Measurements from ENCODE around the gene STX5.
A peak's percentile ranks its signal among the peaks of the same experiment; 100 is the strongest.
"Not testable (repeated sequence)": the region's sequence is repeated elsewhere in the genome, so short reads cannot be mapped to it uniquely, and the experiment has no call there.

The STX5 gene

DNA sequence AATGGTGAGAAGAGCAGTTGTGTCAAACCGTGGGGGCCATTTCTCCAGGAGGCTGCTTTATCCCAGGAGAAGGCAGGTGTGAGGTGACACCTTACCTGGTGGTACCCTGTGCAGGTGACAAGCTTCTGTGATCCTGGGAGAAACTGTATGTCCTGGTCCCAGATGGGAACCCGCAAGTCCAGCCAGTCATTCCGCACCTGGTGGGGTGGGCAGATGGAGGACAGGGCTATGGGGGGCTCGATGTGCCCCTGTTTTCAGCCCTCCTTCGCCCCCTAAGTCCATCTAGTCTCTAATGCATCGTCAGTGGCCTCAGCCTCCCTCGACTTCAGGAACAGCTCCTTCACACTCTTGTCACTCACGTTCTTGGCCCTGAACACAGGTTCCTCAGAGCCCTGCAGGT lies 3.5 kb upstream of the STX5 start:
- no peak for DNase-seq (ENCODE audit: low read depth in 2 of 2)
- TF ChIP-seq, protein P1, sequence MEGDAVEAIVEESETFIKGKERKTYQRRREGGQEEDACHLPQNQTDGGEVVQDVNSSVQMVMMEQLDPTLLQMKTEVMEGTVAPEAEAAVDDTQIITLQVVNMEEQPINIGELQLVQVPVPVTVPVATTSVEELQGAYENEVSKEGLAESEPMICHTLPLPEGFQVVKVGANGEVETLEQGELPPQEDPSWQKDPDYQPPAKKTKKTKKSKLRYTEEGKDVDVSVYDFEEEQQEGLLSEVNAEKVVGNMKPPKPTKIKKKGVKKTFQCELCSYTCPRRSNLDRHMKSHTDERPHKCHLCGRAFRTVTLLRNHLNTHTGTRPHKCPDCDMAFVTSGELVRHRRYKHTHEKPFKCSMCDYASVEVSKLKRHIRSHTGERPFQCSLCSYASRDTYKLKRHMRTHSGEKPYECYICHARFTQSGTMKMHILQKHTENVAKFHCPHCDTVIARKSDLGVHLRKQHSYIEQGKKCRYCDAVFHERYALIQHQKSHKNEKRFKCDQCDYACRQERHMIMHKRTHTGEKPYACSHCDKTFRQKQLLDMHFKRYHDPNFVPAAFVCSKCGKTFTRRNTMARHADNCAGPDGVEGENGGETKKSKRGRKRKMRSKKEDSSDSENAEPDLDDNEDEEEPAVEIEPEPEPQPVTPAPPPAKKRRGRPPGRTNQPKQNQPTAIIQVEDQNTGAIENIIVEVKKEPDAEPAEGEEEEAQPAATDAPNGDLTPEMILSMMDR (IDR thresholded peaks at IDR 0.05; ENCODE audit: low read depth, low read length) = no peak

GRCh38 chr11:62832336-62833234 lies 734 bp upstream of the STX5 start, which contains the start of gene TEX54:
Gene TEX54, minus strand, starts transcription at chr11:62832841.
- TF ChIP-seq, protein P1 (IDR thresholded peaks at IDR 0.05; ENCODE audit: low read depth, low read length) = no peak
- H3K4me3 ChIP-seq (replicated peaks in 1 of 2; ENCODE audit: low read depth in 2 of 2, low read length in 2 of 2) = peak within 1 kb of the TSS; percentile 85 to 90
- no peak for DNase-seq (ENCODE audit: low read depth in 2 of 2)

More for the DNA sequence above, 3.5 kb upstream of the STX5 start:
- no peak overlapping the region for H3K4me3 ChIP-seq (replicated peaks in 1 of 2; ENCODE audit: low read depth in 2 of 2, low read length in 2 of 2)

- peak overlapping the region; percentile 85 to 90 for H3K4me3 ChIP-seq (replicated peaks in 1 of 2; ENCODE audit: low read depth in 2 of 2, low read length in 2 of 2)
- DNase-seq (ENCODE audit: low read depth in 2 of 2) = no peak
- TF ChIP-seq, protein P1 (IDR thresholded peaks at IDR 0.05; ENCODE audit: low read depth, low read length) = no peak
Measured at GRCh38 chr11:62830904-62831519, 839 bp downstream of the STX5 start.

DNA sequence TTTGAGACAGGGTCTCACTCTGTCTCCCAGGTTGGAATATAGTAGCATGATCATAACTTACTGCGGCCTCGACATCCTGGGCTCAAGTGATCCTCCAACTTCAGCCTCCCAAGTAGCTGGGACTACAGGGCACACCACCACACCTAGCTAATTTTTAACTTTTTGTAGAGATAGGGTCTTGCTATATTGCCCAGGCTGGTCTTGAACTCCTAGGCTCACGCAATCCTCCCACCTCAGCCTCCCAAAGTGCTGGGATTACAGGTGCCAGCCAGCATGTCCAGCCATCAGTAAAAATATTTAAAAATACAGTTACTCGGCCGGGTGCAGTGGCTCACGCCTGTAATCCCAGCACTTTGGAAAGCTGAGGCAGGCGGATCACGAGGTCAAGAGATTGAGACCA lies 3.7 kb downstream of the STX5 start:
- not testable (repeated sequence) for H3K4me3 ChIP-seq (replicated peaks in 1 of 2; ENCODE audit: low read depth in 2 of 2, low read length in 2 of 2); DNase-seq (ENCODE audit: low read depth in 2 of 2)

DNA sequence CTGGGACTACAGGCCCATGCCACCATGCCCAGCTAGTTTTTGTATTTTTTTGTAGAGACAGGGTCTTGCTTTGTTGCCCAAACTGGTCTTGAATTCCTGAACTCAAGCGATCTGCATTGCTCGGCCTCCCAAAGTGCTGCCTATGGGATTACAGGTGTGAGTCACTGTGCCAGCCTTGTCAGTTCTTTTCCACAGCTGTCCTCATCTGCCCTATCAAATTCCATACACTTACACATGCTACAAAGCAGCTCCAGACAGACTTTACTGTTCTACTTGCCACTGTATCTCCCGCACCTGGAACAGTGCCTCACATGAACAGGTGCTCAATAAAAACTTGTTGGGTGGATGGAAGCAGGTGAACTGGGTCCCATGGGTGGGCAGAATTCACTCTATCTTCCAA lies 8.2 kb downstream of the STX5 start:
- DNase-seq (ENCODE audit: low read depth in 2 of 2) = no peak

GRCh38 chr11:62817129-62817528 lies 14.7 kb downstream of the STX5 start:
- TF ChIP-seq, protein P1 (IDR thresholded peaks at IDR 0.05; ENCODE audit: low read depth, low read length) = no peak
- no peak for DNase-seq (ENCODE audit: low read depth in 2 of 2)
- no peak overlapping the region for H3K4me3 ChIP-seq (replicated peaks in 1 of 2; ENCODE audit: low read depth in 2 of 2, low read length in 2 of 2)

More for the DNA sequence above, 8.2 kb downstream of the STX5 start:
- no peak overlapping the region for H3K4me3 ChIP-seq (replicated peaks in 1 of 2; ENCODE audit: low read depth in 2 of 2, low read length in 2 of 2)
- TF ChIP-seq, protein P1 (IDR thresholded peaks at IDR 0.05; ENCODE audit: low read depth, low read length) = no peak

- TF ChIP-seq, protein P1 (IDR thresholded peaks at IDR 0.05; ENCODE audit: low read depth, low read length) = no peak
- no peak for DNase-seq (ENCODE audit: low read depth in 2 of 2)
- H3K4me3 ChIP-seq (replicated peaks in 1 of 2; ENCODE audit: low read depth in 2 of 2, low read length in 2 of 2) = no peak overlapping the region
Measured at GRCh38 chr11:62816557-62816956, 15.3 kb downstream of the STX5 start.

Measured in cardiac fibroblast (primary cell).